Left hindlimb (tissue), 1 donor: ENCODE results near the gene KLF11.
"Not testable (repeated sequence)": the region's sequence is repeated elsewhere in the genome, so short reads cannot be mapped to it uniquely, and the experiment has no call there.

ENCODE experiments used
- DNase-seq: peaks from one replicate; pipeline ENCODE4 v3.0.0-alpha.2; 2018

The KLF11 gene

DNA sequence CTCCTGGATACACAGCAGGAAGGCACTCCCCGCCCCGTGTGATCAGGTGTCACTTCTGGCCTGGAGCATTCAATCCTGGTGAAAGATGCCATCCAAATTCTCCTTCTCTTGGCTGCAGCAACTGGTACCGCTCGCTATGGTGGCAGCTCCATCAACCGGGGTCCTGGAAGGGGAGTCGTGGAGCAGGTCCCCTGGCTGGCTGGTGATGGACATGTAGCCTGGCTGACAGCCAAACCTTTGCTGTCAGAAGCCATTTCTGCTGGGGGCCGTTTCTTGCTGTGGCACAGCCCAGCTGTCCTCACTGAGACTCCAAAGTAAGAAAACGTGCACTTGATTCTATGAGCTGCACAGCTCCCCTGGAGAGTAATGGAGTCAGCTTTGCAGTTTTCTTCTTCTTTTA is 44.0 kb downstream of the KLF11 start:
- DNase-seq, result no peak

- DNase-seq, result no peak
Measured at GRCh38 chr2:10089565-10090190, 46.3 kb downstream of the KLF11 start.

DNA sequence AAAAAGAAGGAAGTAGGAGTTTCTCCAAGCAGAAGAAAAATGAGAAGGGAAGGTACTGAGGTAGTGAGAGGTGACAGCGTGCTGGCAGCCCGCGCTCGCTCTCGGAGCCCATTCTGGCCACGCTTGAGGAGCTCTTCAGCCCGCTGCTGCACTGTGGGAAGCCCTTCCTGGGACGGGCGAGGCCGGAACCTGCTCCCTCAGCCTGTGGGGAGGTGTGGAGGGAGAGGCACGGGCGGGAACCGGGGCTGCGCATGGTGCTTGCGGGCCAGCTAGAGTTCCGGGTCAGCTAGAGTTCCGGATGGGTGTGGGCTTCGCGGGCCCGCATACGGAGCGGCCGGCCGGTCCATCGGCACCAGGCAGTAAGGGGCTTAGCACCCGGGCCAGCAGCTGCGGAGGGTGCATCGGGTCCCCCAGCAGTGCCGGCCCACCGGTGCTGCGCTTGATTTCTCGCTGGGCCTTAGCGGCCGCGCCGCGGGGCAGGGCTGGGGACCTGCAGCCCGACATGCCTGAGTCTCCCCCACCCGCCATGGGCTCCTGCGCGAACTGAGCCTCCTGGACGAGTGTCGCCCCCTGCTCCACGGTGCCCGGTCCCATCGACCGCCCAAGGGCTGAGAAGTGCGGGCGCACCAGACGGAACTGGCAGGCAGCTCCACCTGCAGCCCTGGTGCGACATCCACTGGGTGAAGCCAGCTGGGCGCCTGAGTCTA is 48.0 kb downstream of the KLF11 start:
- DNase-seq, result no peak

DNA sequence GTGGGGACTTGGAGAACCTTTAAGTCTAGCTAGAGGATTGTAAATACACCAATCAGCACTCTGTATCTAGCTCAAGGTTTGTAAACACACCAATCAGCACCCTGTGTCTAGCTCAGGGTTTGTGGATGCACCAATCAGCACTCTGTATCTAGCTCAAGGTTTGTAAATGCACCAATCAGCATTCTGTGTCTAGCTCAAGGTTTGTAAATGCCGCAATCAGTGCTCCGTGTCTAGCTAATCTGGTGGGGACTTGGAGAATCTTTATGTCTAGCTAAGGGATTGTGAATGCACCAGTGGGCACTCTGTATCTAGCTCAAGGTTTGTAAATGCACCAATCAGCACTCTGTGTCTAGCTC is 48.5 kb downstream of the KLF11 start:
- DNase-seq, result not testable (repeated sequence)

- no peak for DNase-seq
Measured at GRCh38 chr2:10094271-10094814, 51.0 kb downstream of the KLF11 start.

- no peak for DNase-seq
Measured at GRCh38 chr2:10095175-10095574, 51.8 kb downstream of the KLF11 start.

DNA sequence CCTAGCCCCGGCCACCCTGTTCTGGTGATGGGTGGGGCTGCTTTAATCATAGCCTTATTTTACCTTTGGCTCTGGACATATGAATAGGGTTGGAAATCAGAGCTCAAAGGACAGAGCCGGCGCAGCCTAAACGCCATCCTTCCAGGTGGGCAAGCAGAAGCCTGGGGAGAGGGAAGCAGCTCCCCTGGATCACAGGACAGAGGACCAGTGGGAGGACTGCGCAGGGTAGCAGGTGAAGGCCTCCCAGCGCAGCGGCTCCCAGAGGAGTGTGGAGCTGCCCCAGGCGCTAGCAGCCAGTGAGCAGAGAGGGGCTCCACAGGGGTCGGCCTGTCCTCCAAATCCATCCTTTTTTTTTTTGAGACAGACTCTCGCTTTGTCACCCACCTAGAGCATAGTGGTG is 53.3 kb downstream of the KLF11 start:
- no peak for DNase-seq

GRCh38 chr2:10097352-10098148 is 54.2 kb downstream of the KLF11 start:
- peak; percentile 63 for DNase-seq

DNA sequence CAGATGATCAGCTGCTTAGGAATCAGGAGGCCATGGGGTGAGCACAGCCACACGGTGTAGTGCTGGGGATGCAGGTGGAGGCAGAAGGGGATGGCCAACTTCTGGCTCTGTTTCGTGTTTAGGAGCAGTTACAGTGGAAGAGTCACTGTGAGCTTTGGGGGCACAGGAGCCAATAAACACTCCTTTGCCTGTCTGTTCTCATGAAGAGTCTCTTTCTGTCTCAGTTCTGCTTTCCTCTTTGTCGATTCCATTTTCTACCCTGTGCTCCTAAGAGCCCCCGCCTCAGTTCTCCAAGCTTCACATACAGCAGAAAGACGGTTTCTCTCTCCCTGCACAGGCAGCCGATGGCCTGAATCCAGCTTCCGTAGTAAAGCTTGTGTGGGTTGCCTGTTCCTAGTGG is 58.1 kb downstream of the KLF11 start:
- DNase-seq, result no peak

- DNase-seq, result no peak
Measured at GRCh38 chr2:10103179-10103578, 59.8 kb downstream of the KLF11 start.
